HEK293T (cell line): Measurements from ENCODE around the gene MAPK12.

ENCODE experiments used
- CTCF ChIA-PET: fragments of 350-600 bp; formaldehyde crosslinking; extraction: SDS; loops from one replicate; lab custom pipeline; 2021; ENCODE audit warnings: antibody characterized with exemption, inconsistent platforms; lab: Yijun Ruan, JAX
- POLR2A ChIA-PET: fragments of 350-600 bp; formaldehyde crosslinking; extraction: SDS; loops from one replicate; lab custom pipeline; 2020; ENCODE audit warnings: antibody characterized with exemption, inconsistent platforms; lab: Yijun Ruan, JAX
- DNase-seq: peaks from one replicate; pipeline ENCODE4 v3.0.0; 2012; ENCODE audit warnings: mixed read lengths; ENCODE audit errors: extremely low spot score
- ARNT ChIP-seq: fragments of 450-650 bp; IDR thresholded peaks from 2 replicates; pipeline ENCODE4 v1.6.1; 2017; ENCODE audit warnings: mild to moderate bottlenecking
- BHLHE40 ChIP-seq: fragments of 450-650 bp; IDR thresholded peaks from 2 replicates; pipeline ENCODE4 v1.6.1; 2016; ENCODE audit warnings: mild to moderate bottlenecking, moderate library complexity, borderline replicate concordance
- CTBP1 ChIP-seq: fragments of 450-650 bp; IDR thresholded peaks from 2 replicates; pipeline ENCODE4 v1.6.1; 2016; ENCODE audit warnings: borderline replicate concordance
- ELF4 ChIP-seq: fragments of 450-650 bp; IDR thresholded peaks from 2 replicates; pipeline ENCODE4 v1.6.1; 2017; ENCODE audit warnings: antibody characterized with exemption
- FOXA1 ChIP-seq: fragments of 450-650 bp; IDR thresholded peaks from 2 replicates; pipeline ENCODE4 v1.6.1; 2016; ENCODE audit warnings: mild to moderate bottlenecking
- FOXK2 ChIP-seq: fragments of 450-650 bp; IDR thresholded peaks from 2 replicates; pipeline ENCODE4 v1.6.1; 2016; ENCODE audit warnings: mild to moderate bottlenecking
- FOXM1 ChIP-seq: fragments of 450-650 bp; IDR thresholded peaks from 2 replicates; pipeline ENCODE4 v1.6.1; 2017; ENCODE audit warnings: mild to moderate bottlenecking, borderline replicate concordance
- HDGF ChIP-seq: fragments of 450-650 bp; IDR thresholded peaks from 2 replicates; pipeline ENCODE4 v1.6.1; 2017; ENCODE audit warnings: antibody characterized with exemption, borderline replicate concordance
- L3MBTL2 ChIP-seq: fragments of 450-650 bp; conservative IDR thresholded peaks from 2 replicates; pipeline ENCODE4 v1.6.1; 2016; ENCODE audit warnings: mild to moderate bottlenecking
- LEF1 ChIP-seq: fragments of 450-650 bp; IDR thresholded peaks from 2 replicates; pipeline ENCODE4 v1.6.1; 2017; ENCODE audit warnings: mild to moderate bottlenecking, borderline replicate concordance
- NFRKB ChIP-seq: fragments of 450-650 bp; IDR thresholded peaks from 2 replicates; pipeline ENCODE4 v1.6.1; 2016; ENCODE audit warnings: mild to moderate bottlenecking, moderate library complexity
- SP1 ChIP-seq: fragments of 450-650 bp; IDR thresholded peaks from 2 replicates; pipeline ENCODE4 v1.6.1; 2017
- SUZ12 ChIP-seq: fragments of 450-650 bp; IDR thresholded peaks from 2 replicates; pipeline ENCODE4 v1.6.1; 2016; ENCODE audit warnings: mild to moderate bottlenecking
- TARDBP ChIP-seq: fragments of 450-650 bp; IDR thresholded peaks from 2 replicates; pipeline ENCODE4 v1.6.1; 2016
- ZNF384 ChIP-seq: fragments of 450-650 bp; IDR thresholded peaks from 2 replicates; pipeline ENCODE4 v1.6.1; 2016
- TF ChIP-seq, protein P1 (sequence below): fragments of 450-650 bp; IDR thresholded peaks from 2 replicates; pipeline ENCODE4 v1.6.1; 2016

Gene MAPK12

GRCh38 chr22:50280708-50281383 is 19.4 kb upstream of the MAPK12 start:
- TF ChIP-seq FOXA1 (no peak), LEF1 (no peak), HDGF (no peak), L3MBTL2 (no peak), ZNF384 (no peak), BHLHE40 (no peak), CTBP1 (no peak), TARDBP (no peak), SP1 (no peak), SUZ12 (no peak), FOXK2 (no peak)
- CTCF ChIA-PET, result no interaction called here
- DNase-seq, result no peak
- POLR2A ChIA-PET, result no interaction called here

GRCh38 chr22:50280022-50280707 is 18.7 kb upstream of the MAPK12 start:
- TF ChIP-seq ZNF384 (no peak), SUZ12 (no peak), LEF1 (no peak), CTBP1 (no peak), HDGF (no peak), ARNT (no peak), NFRKB (no peak), ELF4 (no peak), BHLHE40 (no peak), L3MBTL2 (no peak), FOXA1 (no peak), FOXM1 (no peak), SP1 (no peak), TARDBP (no peak), FOXK2 (no peak)
- TF ChIP-seq, protein P1, sequence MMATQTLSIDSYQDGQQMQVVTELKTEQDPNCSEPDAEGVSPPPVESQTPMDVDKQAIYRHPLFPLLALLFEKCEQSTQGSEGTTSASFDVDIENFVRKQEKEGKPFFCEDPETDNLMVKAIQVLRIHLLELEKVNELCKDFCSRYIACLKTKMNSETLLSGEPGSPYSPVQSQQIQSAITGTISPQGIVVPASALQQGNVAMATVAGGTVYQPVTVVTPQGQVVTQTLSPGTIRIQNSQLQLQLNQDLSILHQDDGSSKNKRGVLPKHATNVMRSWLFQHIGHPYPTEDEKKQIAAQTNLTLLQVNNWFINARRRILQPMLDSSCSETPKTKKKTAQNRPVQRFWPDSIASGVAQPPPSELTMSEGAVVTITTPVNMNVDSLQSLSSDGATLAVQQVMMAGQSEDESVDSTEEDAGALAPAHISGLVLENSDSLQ, result no peak
- ChIA-PET CTCF (no interaction called here), POLR2A (no interaction called here)
- no peak for DNase-seq

- TF ChIP-seq SP1 (no peak), FOXM1 (no peak), TARDBP (no peak), ELF4 (no peak), ZNF384 (no peak), FOXK2 (no peak), BHLHE40 (no peak), CTBP1 (no peak), NFRKB (no peak), FOXA1 (no peak), L3MBTL2 (no peak), SUZ12 (no peak), HDGF (no peak), LEF1 (no peak)
- TF ChIP-seq, protein P1, result no peak
- POLR2A ChIA-PET, result no interaction called here
Measured at GRCh38 chr22:50278956-50279619, 17.6 kb upstream of the MAPK12 start.

DNA sequence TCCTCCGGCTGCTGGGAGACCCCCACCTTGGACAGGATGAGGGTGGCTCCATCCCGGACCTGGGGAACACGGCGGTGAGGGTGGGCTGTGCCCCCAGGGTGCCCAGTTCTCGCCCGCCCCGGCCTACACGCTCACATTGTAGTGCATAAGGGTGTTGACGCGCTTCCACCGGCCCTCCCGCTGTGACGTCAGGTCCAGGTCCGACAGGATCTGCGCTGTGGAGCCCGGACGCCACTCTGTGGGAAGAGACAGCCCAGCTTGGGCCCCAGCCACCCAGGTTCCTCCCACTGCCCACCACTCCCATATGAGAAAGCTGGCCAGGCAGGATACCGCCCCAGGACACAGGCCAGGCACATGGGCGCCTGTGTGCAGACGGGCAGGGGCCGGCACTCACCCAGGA is 17.0 kb upstream of the MAPK12 start:
- TF ChIP-seq HDGF (no peak), ZNF384 (no peak), SUZ12 (no peak), NFRKB (no peak), SP1 (no peak), FOXK2 (no peak), FOXA1 (no peak), TARDBP (no peak)
- ChIA-PET CTCF (no interaction called here), POLR2A (no interaction called here)
- no peak for DNase-seq

More at GRCh38 chr22:50278956-50279619, 17.6 kb upstream of the MAPK12 start:
- no peak for DNase-seq
- CTCF ChIA-PET, result no interaction called here

- DNase-seq, result no peak
- ChIA-PET POLR2A (no interaction called here), CTCF (no interaction called here)
- no peak for TF ChIP-seq CTBP1
- no peak for TF ChIP-seq LEF1
- no peak for TF ChIP-seq SP1
- TF ChIP-seq HDGF, result no peak
- TF ChIP-seq, protein P1, result no peak
- no peak for TF ChIP-seq FOXK2
- no peak for TF ChIP-seq ELF4
- TF ChIP-seq NFRKB, result no peak
- no peak for TF ChIP-seq L3MBTL2
- no peak for TF ChIP-seq TARDBP
- no peak for TF ChIP-seq SUZ12
- TF ChIP-seq FOXM1, result no peak
- TF ChIP-seq ARNT, result no peak
- TF ChIP-seq FOXA1, result no peak
- no peak for TF ChIP-seq BHLHE40
Measured at GRCh38 chr22:50277761-50278160, 16.3 kb upstream of the MAPK12 start.

GRCh38 chr22:50276143-50276542 is 14.7 kb upstream of the MAPK12 start:
- CTCF ChIA-PET, result interaction anchor here (0.6 to 0.7 kb wide), 2 partner anchors 44 to 56 kb away, joined by 3 read pairs; no protein-coding TSS in a partner anchor

More at GRCh38 chr22:50276143-50276542, 14.7 kb upstream of the MAPK12 start:
- no peak for TF ChIP-seq BHLHE40
- no peak for TF ChIP-seq LEF1
- TF ChIP-seq NFRKB, result no peak
- TF ChIP-seq SP1, result no peak
- TF ChIP-seq HDGF, result no peak
- TF ChIP-seq ZNF384, result no peak
- TF ChIP-seq FOXM1, result no peak
- POLR2A ChIA-PET, result no interaction called here
- DNase-seq, result peak; percentile 28
